Smooth muscle cell (in vitro differentiated cells): ENCODE measurements around the gene SORCS2. TPM values are rescaled to one million over a fixed set of nuclear protein-coding genes. Genes with fewer than 3 reads are reported as not detected.

Experiments used
- DNase-seq: peaks from one replicate; lab custom pipeline; 2025; ENCODE audit not compliant: unreplicated experiment; lab: John Stamatoyannopoulos, UW
- H2AFZ ChIP-seq: fragments of 200-600 bp; sonication (generic); 2 replicates; pipeline ENCODE4 v1.6.0; 2016; ENCODE audit warnings: antibody characterized with exemption, low read depth, mild to moderate bottlenecking
- H3F3A ChIP-seq: fragments of 200-600 bp; sonication (generic); 2 replicates; pipeline ENCODE4 v1.6.0; 2017; ENCODE audit warnings: antibody characterized with exemption, low read depth
- H3K27ac ChIP-seq: fragments of 200-600 bp; sonication (generic); 2 replicates; pipeline ENCODE4 v1.5.1; 2016; ENCODE audit warnings: low read depth, mild to moderate bottlenecking
- H3K27me3 ChIP-seq: fragments of 200-600 bp; sonication (generic); 2 replicates; pipeline ENCODE4 v1.6.1; 2016; ENCODE audit warnings: low read depth, mild to moderate bottlenecking
- H3K36me3 ChIP-seq: fragments of 200-600 bp; sonication (generic); 2 replicates; pipeline ENCODE4 v1.5.1; 2016; ENCODE audit warnings: low read depth
- H3K4me1 ChIP-seq: fragments of 200-600 bp; sonication (generic); 2 replicates; pipeline ENCODE4 v1.5.1; 2016; ENCODE audit warnings: low read depth
- H3K4me2 ChIP-seq: fragments of 200-600 bp; sonication (generic); 2 replicates; pipeline ENCODE4 v1.6.0; 2016; ENCODE audit warnings: mild to moderate bottlenecking
- H3K4me3 ChIP-seq: fragments of 200-600 bp; sonication (generic); 2 replicates; pipeline ENCODE4 v1.5.1; 2016; ENCODE audit warnings: mild to moderate bottlenecking
- H3K79me2 ChIP-seq: fragments of 200-600 bp; sonication (generic); 2 replicates; pipeline ENCODE4 v1.6.0; 2016; ENCODE audit warnings: low read depth, mild to moderate bottlenecking
- H3K9ac ChIP-seq: fragments of 200-600 bp; sonication (generic); 2 replicates; pipeline ENCODE4 v1.6.0; 2016; ENCODE audit warnings: low read depth
- H3K9me3 ChIP-seq: fragments of 200-600 bp; sonication (generic); replicated peaks from 2 replicates; pipeline ENCODE4 v1.5.1; 2016; ENCODE audit warnings: low read depth
- H4K20me1 ChIP-seq: fragments of 200-600 bp; sonication (generic); 2 replicates; pipeline ENCODE4 v1.6.0; 2016; ENCODE audit warnings: low read depth
- WGBS: methylation state at CpG from one replicate; pipeline ENCODE4 v1.1.7; 2016; ENCODE audit warnings: low lambda C conversion rate; 5-methylcytosine and 5-hydroxymethylcytosine counted together
- polyA plus RNA-seq: library from polyadenylated mRNA; unstranded; fragments of >200 nt; fragmentation: Nextera tagmentation; extraction: Ambion mirVana; gene quantifications from 2 replicates; pipeline ENCODE4 v1.2.1, GENCODE V29; 2016
- total RNA-seq: library from RNA; depleted of rRNA; stranded (reverse); fragments of >200 nt; gene quantifications from 2 replicates; pipeline ENCODE4 v1.2.3, GENCODE V29; 2014
- TF ChIP-seq, protein P1 (sequence below): fragments of 200-600 bp; sonication (generic); IDR thresholded peaks from 2 replicates; pipeline ENCODE4 v1.5.1; 2017; ENCODE audit warnings: borderline replicate concordance, mild to moderate bottlenecking, antibody characterized with exemption; ENCODE audit not compliant: insufficient read depth, poor library complexity, severe bottlenecking

The SORCS2 gene
- total and polyA plus RNA-seq, 2 experiments from 2014 or later = 5.2 to 9.3 TPM

- Histone ChIP-seq H3F3A (no peaks in the 10 kb centered on the region), H2AFZ (no peak overlapping the region), H3K4me1 (no peaks in the 10 kb centered on the region), H3K79me2 (no peaks in the 10 kb centered on the region), H3K36me3 (no peaks in the 10 kb centered on the region), H4K20me1 (peaks cover 93% of the 10 kb centered on the region), H3K27me3 (no peaks in the 10 kb centered on the region), H3K4me3 (no peak overlapping the region), H3K27ac (no peak overlapping the region), H3K9me3 (no peaks in the 10 kb centered on the region), H3K4me2 (no peak overlapping the region), H3K9ac (no peak overlapping the region)
- TF ChIP-seq, protein P1, sequence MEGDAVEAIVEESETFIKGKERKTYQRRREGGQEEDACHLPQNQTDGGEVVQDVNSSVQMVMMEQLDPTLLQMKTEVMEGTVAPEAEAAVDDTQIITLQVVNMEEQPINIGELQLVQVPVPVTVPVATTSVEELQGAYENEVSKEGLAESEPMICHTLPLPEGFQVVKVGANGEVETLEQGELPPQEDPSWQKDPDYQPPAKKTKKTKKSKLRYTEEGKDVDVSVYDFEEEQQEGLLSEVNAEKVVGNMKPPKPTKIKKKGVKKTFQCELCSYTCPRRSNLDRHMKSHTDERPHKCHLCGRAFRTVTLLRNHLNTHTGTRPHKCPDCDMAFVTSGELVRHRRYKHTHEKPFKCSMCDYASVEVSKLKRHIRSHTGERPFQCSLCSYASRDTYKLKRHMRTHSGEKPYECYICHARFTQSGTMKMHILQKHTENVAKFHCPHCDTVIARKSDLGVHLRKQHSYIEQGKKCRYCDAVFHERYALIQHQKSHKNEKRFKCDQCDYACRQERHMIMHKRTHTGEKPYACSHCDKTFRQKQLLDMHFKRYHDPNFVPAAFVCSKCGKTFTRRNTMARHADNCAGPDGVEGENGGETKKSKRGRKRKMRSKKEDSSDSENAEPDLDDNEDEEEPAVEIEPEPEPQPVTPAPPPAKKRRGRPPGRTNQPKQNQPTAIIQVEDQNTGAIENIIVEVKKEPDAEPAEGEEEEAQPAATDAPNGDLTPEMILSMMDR = no peak
- no peak for DNase-seq
- WGBS = 88% methylated on average over 26 of the region's 26 CpGs
These were observed 579.5 kb downstream of the SORCS2 start for GRCh38 chr4:7771541-7772507.

DNA sequence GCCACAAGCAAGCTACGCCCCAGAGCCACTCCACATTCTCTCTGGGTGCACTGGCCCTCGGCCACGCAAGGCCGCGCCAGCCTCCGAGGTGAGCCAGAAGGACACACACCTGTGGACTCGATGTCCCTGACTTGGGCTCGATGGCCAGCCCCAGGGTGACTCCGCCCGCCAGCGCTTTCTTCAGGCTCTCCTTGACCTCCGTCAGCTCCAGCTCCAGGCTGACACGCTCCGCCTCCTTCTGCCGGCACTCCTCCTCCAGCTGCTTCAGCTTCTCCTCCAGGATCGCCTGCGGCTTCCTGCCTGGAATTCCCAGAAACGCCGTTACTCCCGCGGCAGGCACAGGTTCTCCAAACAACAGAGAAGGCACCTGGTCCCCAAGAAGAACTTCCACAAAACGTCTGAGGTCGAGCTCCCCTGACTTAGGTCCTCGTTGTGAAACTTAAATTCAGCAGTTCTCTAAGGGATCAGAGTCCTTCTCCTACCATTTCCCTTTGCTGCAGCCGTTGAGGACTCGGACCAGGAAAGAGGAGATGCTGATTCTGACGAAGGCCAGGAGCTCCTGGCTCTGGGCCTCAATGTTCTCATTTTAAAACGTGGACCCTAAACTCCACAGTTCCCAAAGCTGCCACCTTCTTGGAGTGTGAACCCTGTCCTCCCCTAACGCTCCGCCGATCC is 580.5 kb downstream of the SORCS2 start:
- Histone ChIP-seq H3K27ac (no peak overlapping the region), H3K4me2 (no peak overlapping the region), H4K20me1 (peaks cover 96% of the 10 kb centered on the region), H3K27me3 (no peaks in the 10 kb centered on the region), H3K9ac (no peak overlapping the region), H3K79me2 (no peaks in the 10 kb centered on the region), H3K4me3 (no peak overlapping the region), H3K4me1 (no peaks in the 10 kb centered on the region), H2AFZ (no peak overlapping the region), H3F3A (no peaks in the 10 kb centered on the region), H3K9me3 (no peaks in the 10 kb centered on the region), H3K36me3 (no peaks in the 10 kb centered on the region)
- no peak for DNase-seq
- TF ChIP-seq, protein P1 = no peak
- WGBS = 88% methylated on average over 31 of the region's 31 CpGs

GRCh38 chr4:7773401-7774180 is 581.3 kb downstream of the SORCS2 start:
- H3K4me3 ChIP-seq = no peak overlapping the region
- no peaks in the 10 kb centered on the region for H3K27me3 ChIP-seq
- peaks cover 94% of the 10 kb centered on the region for H4K20me1 ChIP-seq
- H3F3A ChIP-seq = no peaks in the 10 kb centered on the region
- no peaks in the 10 kb centered on the region for H3K9me3 ChIP-seq
- no peak for DNase-seq
- 95% methylated on average over 24 of the region's 24 CpGs for WGBS
- no peaks in the 10 kb centered on the region for H3K4me1 ChIP-seq
- TF ChIP-seq, protein P1 = no peak
- no peak overlapping the region for H3K4me2 ChIP-seq
- no peaks in the 10 kb centered on the region for H3K36me3 ChIP-seq
- H3K79me2 ChIP-seq = no peaks in the 10 kb centered on the region
- H3K27ac ChIP-seq = no peak overlapping the region
- no peak overlapping the region for H2AFZ ChIP-seq
- H3K9ac ChIP-seq = no peak overlapping the region
